Mesothelial cell of epicardium (in vitro differentiated cells): ENCODE data around the gene AMBRA1. TPM values are rescaled to one million over a fixed set of nuclear protein-coding genes. Genes with fewer than 3 reads are reported as not detected.
"Not testable (repeated sequence)": the region's sequence is repeated elsewhere in the genome, so short reads cannot be mapped to it uniquely, and the experiment has no call there.

Experiments used
- DNase-seq, 2 experiments: peaks; one replicate each; pipeline ENCODE4 v3.0.0; 2021; ENCODE audit warnings: low spot score in 2 of 2; ENCODE audit not compliant: unreplicated experiment in 2 of 2
- H3K27ac Mint-ChIP-seq: 2 replicates; pipeline ENCODE4 v1.8.0; 2021; ENCODE audit warnings: mixed read lengths
- H3K27me3 Mint-ChIP-seq: 2 replicates; pipeline ENCODE4 v1.8.0; 2021; ENCODE audit warnings: low read depth, mixed read lengths
- H3K36me3 Mint-ChIP-seq: 2 replicates; pipeline ENCODE4 v1.8.0; 2021; ENCODE audit warnings: mixed read lengths
- H3K4me1 Mint-ChIP-seq: 2 replicates; pipeline ENCODE4 v1.8.0; 2021; ENCODE audit warnings: mixed read lengths
- H3K4me3 Mint-ChIP-seq: 2 replicates; pipeline ENCODE4 v1.8.0; 2021; ENCODE audit warnings: mild to moderate bottlenecking, moderate library complexity, mixed read lengths
- H3K9me3 Mint-ChIP-seq: 2 replicates; pipeline ENCODE4 v1.8.0; 2021; ENCODE audit warnings: mixed read lengths
- CTCF ChIP-seq: fragments of 200-600 bp; sonication (generic); IDR thresholded peaks from one replicate; pipeline ENCODE4 v1.5.0; 2021; ENCODE audit warnings: antibody characterized with exemption; ENCODE audit not compliant: unreplicated experiment
- total RNA-seq: library from RNA; stranded (reverse); gene quantifications from 3 replicates; pipeline ENCODE4 v1.2.1, GENCODE V29; 2021

The AMBRA1 gene
- total RNA-seq, 1 donor from 2014 or later: 48.4 TPM

DNA sequence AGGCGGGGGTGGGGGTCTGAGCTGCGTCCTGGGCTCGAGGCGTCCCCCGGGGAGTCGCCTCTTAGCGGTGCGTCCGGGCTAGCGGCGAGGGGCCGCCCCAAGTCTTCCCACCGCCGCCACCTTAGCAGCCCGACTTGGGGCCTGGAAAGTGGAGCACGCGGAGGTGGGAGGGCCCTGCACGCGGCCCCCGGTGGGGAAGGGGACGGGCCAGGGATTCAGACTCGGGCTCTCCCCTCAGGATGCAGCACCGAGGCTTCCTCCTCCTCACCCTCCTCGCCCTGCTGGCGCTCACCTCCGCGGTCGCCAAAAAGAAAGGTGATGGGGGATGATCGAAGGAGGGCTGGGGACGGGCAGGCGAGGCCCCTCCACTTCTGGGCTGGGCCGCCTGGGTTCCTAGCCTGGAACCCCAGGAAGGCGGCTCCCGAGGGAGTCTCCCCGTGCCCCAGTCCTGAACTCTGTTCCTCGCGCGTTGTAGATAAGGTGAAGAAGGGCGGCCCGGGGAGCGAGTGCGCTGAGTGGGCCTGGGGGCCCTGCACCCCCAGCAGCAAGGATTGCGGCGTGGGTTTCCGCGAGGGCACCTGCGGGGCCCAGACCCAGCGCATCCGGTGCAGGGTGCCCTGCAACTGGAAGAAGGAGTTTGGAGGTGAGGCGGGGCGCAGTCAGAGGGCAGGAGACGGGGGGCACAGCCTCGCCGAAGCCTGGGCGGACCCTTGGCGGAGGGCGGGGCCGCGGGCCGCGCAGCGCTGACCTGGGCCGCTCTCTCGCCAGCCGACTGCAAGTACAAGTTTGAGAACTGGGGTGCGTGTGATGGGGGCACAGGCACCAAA is 211.8 kb downstream of the AMBRA1 start:
- H3K4me3 Mint-ChIP-seq: peak overlapping the region; percentile 92
- peaks cover 14% of the 10 kb centered on the region for H3K27me3 Mint-ChIP-seq
- DNase-seq: peak in 1 of 2 experiments; percentile 70
- no peaks in the 10 kb centered on the region for H3K9me3 Mint-ChIP-seq
- peaks cover 9% of the 10 kb centered on the region for H3K36me3 Mint-ChIP-seq
- no peak for TF ChIP-seq CTCF
- peaks cover 19% of the 10 kb centered on the region for H3K4me1 Mint-ChIP-seq
- peak overlapping the region; percentile 93 for H3K27ac Mint-ChIP-seq

DNA sequence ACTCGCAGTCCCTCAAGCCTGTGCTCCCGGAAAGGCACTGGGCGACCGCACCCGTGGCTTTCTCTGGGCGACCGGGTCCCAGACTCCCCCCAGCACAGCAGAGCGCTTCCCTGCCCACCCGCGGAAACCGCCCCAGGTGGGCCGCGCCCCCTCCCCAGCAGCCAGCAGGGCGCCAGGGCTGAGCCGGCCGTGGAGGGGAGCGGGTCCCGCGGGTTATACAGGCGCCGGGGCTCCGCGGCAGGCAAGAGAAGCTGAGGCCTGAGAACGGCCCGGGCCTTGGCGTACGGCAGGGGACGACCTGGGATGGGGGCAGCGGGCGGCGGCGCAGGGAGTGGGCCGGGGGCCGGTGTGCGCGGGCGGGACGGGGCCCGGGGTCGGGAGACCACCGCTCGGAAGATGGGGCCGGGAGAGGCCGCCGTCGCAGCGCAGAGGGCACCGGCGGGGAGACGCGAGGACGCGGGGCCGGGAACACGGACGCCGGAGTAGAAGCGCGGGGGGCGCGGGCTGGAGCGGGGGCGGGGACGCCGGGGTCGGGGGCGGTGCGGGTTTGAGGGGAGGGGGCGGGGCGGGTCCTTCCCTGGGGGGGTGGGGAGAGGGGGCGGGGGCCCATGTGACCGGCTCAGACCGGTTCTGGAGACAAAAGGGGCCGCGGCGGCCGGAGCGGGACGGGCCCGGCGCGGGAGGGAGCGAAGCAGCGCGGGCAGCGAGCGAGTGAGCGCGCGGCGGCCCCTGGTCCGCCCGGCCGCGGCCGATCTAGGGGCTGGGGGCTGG is 212.6 kb downstream of the AMBRA1 start, which contains the start of gene MDK:
Gene MDK, plus strand, starts transcription at position 622 of the 771 bp plus-strand sequence. CDS start 389 bp downstream, outside the sequence.
- peak; percentile 67 to 76 for DNase-seq
- Mint-ChIP-seq H3K9me3 (no peaks in the 10 kb centered on the region), H3K4me3 (peak within 1 kb of the TSS; percentile 92), H3K36me3 (peaks cover 9% of the 10 kb centered on the region), H3K4me1 (peaks cover 19% of the 10 kb centered on the region), H3K27me3 (peaks cover 6% of the 10 kb centered on the region), H3K27ac (peak within 1 kb of the TSS; percentile 93)
- TF ChIP-seq CTCF: no peak

- TF ChIP-seq CTCF: no peak
- peaks cover 9% of the 10 kb centered on the region for H3K36me3 Mint-ChIP-seq
- peak in 1 of 2 experiments; percentile 57 for DNase-seq
- H3K4me1 Mint-ChIP-seq: peaks cover 19% of the 10 kb centered on the region
- H3K4me3 Mint-ChIP-seq: peak overlapping the region; percentile 79
- no peaks in the 10 kb centered on the region for H3K27me3 Mint-ChIP-seq
- H3K27ac Mint-ChIP-seq: peak overlapping the region; percentile 91
- H3K9me3 Mint-ChIP-seq: no peaks in the 10 kb centered on the region
These were observed 213.3 kb downstream of the AMBRA1 start for GRCh38 chr11:46380340-46381047.

- Mint-ChIP-seq H3K4me1 (peaks cover 19% of the 10 kb centered on the region), H3K27ac (peak overlapping the region; percentile 87), H3K4me3 (peak overlapping the region; percentile 67)
- not testable (repeated sequence) for H3K27me3 Mint-ChIP-seq, H3K9me3 Mint-ChIP-seq, H3K36me3 Mint-ChIP-seq
- peak in 1 of 2 experiments; percentile 51 for DNase-seq
These were observed 214.1 kb downstream of the AMBRA1 start for GRCh38 chr11:46379482-46380293.

- no peaks in the 10 kb centered on the region for H3K27me3 Mint-ChIP-seq
- peak overlapping the region; percentile 87 for H3K27ac Mint-ChIP-seq
- no peak for DNase-seq
These were observed 214.9 kb downstream of the AMBRA1 start for GRCh38 chr11:46378811-46379481.

More at GRCh38 chr11:46378811-46379481, 214.9 kb downstream of the AMBRA1 start:
- no peak for TF ChIP-seq CTCF
- no peaks in the 10 kb centered on the region for H3K9me3 Mint-ChIP-seq
- H3K4me1 Mint-ChIP-seq: peaks cover 19% of the 10 kb centered on the region
- H3K4me3 Mint-ChIP-seq: peak overlapping the region; percentile 67
- H3K36me3 Mint-ChIP-seq: peaks cover 9% of the 10 kb centered on the region
